D721Med (cell line): ENCODE data around the gene TXNDC5.

Source experiments
- DNase-seq: peaks from one replicate; pipeline ENCODE4 v3.0.0; 2011; ENCODE audit warnings: low spot score; ENCODE audit not compliant: insufficient read length
- FAIRE-seq: peaks from 2 replicates; lab custom pipeline; 2011; peaks lifted over from hg19 to GRCh38; lab: Jason Lieb, UNC
- TF ChIP-seq, protein P1 (sequence below): IDR thresholded peaks from 2 replicates; pipeline ENCODE4 v1.5.1; 2012; ENCODE audit warnings: mild to moderate bottlenecking, control low read depth; ENCODE audit not compliant: insufficient read depth; ENCODE audit errors: missing control alignments

TXNDC5 gene

DNA sequence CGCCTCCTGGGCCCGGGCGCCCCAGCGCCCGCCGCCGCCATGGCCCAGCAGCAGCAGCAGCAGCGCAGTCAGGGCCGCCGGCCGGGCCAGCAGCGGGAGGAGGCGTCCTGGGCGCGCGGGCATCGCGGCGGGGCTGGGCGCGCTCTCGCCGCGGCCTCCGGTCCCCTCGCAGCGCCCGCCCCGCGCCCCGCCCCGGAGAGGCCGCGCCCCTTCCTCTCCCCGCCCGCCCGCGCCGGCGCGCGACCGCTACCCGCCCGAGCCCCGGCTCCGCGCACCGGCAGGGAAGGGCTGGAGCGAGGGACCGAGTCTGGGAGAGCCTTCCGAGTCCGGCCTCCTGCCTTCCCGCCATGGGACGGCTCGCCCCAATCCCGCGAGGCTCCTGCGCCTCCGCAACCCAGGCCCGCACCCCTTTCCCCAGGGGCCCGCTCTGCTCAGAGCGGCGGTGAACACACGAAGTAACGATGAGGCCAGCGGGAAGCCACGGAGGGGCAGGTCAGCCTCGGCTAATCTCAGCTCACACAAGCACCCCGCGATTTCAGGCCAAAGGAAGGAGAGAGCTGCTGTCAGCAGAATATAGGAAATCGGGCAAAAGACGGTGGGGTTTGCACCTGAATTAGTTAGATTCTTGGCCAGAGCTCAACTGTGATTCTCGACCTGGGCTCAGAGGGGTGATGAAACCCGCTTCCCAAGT lies at the start of gene TXNDC5:
TSS of gene TXNDC5 (minus strand) at position 135 of the 691 bp plus-strand sequence. CDS start at position 123, 12 bp downstream.
- no peak for FAIRE-seq
- DNase-seq = peak; percentile 78
- TF ChIP-seq, protein P1, sequence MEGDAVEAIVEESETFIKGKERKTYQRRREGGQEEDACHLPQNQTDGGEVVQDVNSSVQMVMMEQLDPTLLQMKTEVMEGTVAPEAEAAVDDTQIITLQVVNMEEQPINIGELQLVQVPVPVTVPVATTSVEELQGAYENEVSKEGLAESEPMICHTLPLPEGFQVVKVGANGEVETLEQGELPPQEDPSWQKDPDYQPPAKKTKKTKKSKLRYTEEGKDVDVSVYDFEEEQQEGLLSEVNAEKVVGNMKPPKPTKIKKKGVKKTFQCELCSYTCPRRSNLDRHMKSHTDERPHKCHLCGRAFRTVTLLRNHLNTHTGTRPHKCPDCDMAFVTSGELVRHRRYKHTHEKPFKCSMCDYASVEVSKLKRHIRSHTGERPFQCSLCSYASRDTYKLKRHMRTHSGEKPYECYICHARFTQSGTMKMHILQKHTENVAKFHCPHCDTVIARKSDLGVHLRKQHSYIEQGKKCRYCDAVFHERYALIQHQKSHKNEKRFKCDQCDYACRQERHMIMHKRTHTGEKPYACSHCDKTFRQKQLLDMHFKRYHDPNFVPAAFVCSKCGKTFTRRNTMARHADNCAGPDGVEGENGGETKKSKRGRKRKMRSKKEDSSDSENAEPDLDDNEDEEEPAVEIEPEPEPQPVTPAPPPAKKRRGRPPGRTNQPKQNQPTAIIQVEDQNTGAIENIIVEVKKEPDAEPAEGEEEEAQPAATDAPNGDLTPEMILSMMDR = no peak

DNA sequence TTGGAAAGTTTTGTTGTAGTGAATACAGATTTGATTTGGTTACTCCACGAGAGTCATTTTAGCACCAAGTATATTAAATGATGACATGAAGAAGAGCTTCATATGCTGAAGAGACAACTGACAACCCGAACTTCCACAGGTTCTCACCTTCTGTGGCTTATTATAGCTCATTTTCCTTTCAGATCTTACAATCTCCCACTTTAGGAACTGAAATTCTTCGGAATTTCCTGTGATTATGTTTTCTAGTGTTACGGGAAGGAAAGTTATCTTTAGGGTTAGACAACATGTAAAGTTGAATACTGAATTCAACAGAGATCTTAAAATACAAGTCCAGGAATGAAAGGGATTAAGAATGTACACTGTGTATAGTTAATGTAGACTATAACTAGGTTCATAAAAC lies 49.6 kb upstream of the TXNDC5 start:
- TF ChIP-seq, protein P1 = no peak
- DNase-seq (no peak), FAIRE-seq (no peak)

DNA sequence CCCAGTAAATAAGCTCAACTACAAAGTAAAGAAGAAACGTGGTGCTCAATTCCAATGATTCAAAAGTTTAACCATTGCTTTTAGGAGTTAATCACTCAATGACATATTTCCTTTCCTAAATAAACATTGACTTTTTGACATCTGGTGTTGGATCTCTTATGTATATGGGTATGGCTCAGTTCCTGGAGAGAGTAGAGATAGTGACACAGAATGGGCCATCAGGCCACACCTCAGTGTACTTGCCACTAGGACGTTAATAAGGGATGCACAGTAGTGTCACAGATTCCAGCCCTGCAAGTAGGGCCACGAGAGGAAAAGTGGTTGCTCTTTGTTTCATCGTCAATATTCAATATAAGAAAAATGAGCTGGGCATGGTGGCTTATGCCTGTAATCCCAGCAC lies 48.9 kb upstream of the TXNDC5 start:
- DNase-seq = no peak
- TF ChIP-seq, protein P1 = no peak
- FAIRE-seq = no peak

DNA sequence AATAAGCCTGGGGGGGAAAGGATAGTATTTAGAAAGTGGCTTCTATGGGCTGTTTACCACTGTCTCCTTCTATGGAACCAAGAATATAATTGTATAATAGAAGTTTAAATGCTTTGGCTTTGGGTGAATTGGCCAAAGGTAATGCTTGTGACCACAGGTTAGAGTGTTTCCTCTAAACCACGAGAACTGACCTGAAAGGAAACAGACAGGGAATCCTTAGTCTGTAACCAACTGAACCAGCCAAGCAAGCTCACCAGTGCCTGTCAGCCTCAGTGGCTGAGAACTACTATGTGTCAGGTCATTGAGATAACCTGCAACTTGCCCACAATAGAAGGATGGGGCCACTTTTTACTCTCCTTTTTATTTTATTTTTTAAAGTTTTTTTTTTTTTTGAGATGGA lies 47.9 kb upstream of the TXNDC5 start:
- no peak for FAIRE-seq
- TF ChIP-seq, protein P1 = no peak
- DNase-seq = no peak

DNA sequence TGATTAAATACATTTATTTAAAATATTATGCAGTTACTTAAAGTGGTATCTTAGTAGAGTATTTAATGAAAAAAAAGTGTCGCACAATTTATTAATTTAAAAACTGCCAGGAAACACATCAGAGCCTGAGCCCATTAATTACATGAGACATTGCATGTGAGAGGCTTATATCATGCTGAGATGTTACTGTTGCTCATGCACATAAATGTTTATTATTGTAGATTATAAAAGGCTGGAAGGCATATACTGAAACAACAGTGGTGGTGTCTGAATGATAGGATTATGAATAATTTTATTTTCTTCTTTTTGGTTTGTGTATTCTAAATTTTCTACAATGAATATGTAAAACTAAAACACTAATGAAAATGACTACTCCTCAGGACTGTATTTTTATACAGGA lies 45.7 kb upstream of the TXNDC5 start:
- TF ChIP-seq, protein P1 = no peak
- FAIRE-seq (no peak), DNase-seq (no peak)

DNA sequence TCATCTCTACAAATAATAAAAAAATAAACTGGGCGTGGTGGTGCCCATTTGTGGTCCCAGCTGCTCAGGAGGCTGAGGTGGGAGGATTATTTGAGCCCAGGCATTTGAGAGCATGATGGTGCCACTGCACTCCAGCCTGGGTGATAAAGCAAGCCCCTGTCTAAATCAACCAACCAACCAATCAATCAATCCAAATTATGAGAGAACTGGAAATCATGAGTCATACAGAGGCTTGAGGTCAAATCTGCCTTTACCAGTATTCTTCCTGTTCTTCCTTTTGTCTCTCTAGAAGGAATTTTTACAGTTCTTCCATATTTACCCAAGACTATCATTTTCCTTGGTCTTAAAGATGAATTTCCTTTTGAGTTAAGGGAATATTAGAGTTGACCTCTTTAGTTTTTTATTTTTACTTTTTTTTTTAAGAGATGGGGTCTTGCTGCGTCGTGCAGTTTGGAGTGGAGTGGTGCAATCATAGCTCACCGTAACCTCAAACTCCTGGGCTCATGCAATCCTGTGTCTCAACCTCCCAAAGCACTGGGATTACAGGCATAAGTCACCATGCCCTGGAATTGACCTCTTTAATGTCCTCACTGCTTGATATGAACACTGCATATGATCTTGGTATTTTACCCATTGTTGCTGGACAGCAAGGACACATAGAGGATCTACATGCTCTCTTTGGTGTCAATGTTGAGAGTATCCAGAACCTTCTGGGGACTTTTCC lies 44.1 kb upstream of the TXNDC5 start:
- TF ChIP-seq, protein P1 = no peak
- no peak for DNase-seq
- FAIRE-seq = no peak

DNA sequence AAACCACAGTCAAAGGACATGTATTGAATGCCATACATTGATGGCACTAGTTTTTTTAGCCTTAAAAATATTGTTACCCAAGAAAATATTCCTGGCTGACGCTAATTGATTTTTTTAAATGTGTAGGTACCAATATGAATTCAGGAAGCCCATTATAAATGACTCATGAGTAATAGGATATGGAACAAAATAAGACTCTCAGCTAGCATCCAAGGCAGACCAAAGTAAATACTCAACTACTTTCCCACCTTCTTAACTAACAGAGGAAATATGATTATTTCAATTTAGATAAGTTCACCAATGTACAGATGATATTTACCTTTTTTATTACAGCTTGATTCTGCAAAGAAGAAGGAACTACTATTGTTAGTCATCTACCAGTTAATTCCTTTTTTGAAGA lies 43.2 kb upstream of the TXNDC5 start:
- no peak for DNase-seq
- FAIRE-seq = no peak
- TF ChIP-seq, protein P1 = no peak
